ENCODE measurements around the gene SH3BP4. TPM values are rescaled to one million over a fixed set of nuclear protein-coding genes. Genes with fewer than 3 reads are reported as not detected.

SH3BP4 gene
- total and polyA plus RNA-seq, 2 of the 13 experiments (the other 11 are each of a cell fraction or from before 2014, with no cell fraction given) = 34.6 to 99.1 TPM

GRCh38 chr2:234998404-234999211 lies 46.8 kb downstream of the SH3BP4 start (continued):
- TF ChIP-seq TP53 (CRISPR knock-in tag; conservative IDR thresholded peaks at IDR 0.05) (no peak), FOXO4 (CRISPR knock-in tag; conservative IDR thresholded peaks at IDR 0.05) (no peak), ZNF432 (CRISPR knock-in tag; IDR thresholded peaks at IDR 0.05; ENCODE audit: borderline replicate concordance) (no peak), ZNF414 (CRISPR knock-in tag; IDR thresholded peaks at IDR 0.05) (0 out of 2 replicates have a peak, but pooled peaks have one; percentile 31), SNAPC4 (CRISPR knock-in tag; IDR thresholded peaks at IDR 0.05) (0 out of 2 replicates have a peak, but pooled peaks have one; percentile 20), ZNF276 (CRISPR knock-in tag; IDR thresholded peaks at IDR 0.05; ENCODE audit: low read depth) (no peak), HBP1 (CRISPR knock-in tag; IDR thresholded peaks at IDR 0.05; ENCODE audit: low read depth) (no peak), YEATS4 (CRISPR knock-in tag; IDR thresholded peaks at IDR 0.05; ENCODE audit: borderline replicate concordance) (no peak), ADNP (CRISPR knock-in tag; IDR thresholded peaks at IDR 0.05) (no peak), NCOA2 (CRISPR knock-in tag; IDR thresholded peaks at IDR 0.05) (peak; percentile 27; the same call in 1 of the 2 replicates), NFIB (CRISPR knock-in tag; IDR thresholded peaks at IDR 0.05; ENCODE audit: borderline replicate concordance) (no peak), ZNF781 (CRISPR knock-in tag; IDR thresholded peaks at IDR 0.05; ENCODE audit: borderline replicate concordance, not compliant biosample characterization) (peak; percentile 42), PRPF4 (IDR thresholded peaks at IDR 0.05; ENCODE audit: low read depth, low read length, poor library complexity, severe bottlenecking) (no peak), CREB3 (CRISPR knock-in tag; IDR thresholded peaks at IDR 0.05) (no peak)

Measured in HepG2 (cell line).